Pancreas (tissue), 10 donors: Measurements from ENCODE around the gene TRIM25. TPM values are rescaled to one million over a fixed set of nuclear protein-coding genes. Genes with fewer than 3 reads are reported as not detected.
A peak's percentile ranks its signal among the peaks of the same experiment; 100 is the strongest.

Source experiments
- ATAC-seq, 4 donors: fragments of 200-7000 bp; cut with Tn5 transposase; one replicate each; pipeline versions ENCODE4 v1.8.0 to v1.9.1; 2020; ENCODE audit warnings: mild to moderate bottlenecking in 4 of 4, moderate library complexity in 4 of 4
- DNase-seq, 6 donors: peaks; one replicate each; pipeline ENCODE4 v3.0.0-alpha.2; 2020
- FAIRE-seq: peaks from 2 replicates; lab custom pipeline; 2012; peaks lifted over from hg19 to GRCh38; lab: Jason Lieb, UNC
- H3K27ac ChIP-seq, 4 donors: fragments of 200-600 bp; sonication (generic); 1 replicate in 3 of 4; 2 replicates in 1 of 4; pipeline versions ENCODE4 v1.5.0 to v1.8.0; 2020
- H3K27me3 ChIP-seq, 4 donors: fragments of 200-600 bp; one replicate each; pipeline ENCODE4 v1.8.0; 2021
- H3K36me3 ChIP-seq, 3 donors: fragments of 200-600 bp; sonication (generic) in 1 of 3; one replicate each; pipeline versions ENCODE4 v1.5.0 to v1.8.0; 2020 to 2021
- H3K4me1 ChIP-seq, 3 donors: fragments of 200-600 bp; one replicate each; pipeline ENCODE4 v1.8.0; 2021
- H3K4me3 ChIP-seq, 4 donors: fragments of 200-600 bp; sonication (generic) in 2 of 4; one replicate each; pipeline versions ENCODE4 v1.5.0 to v1.8.0; 2020 to 2021
- H3K9me3 ChIP-seq, 4 donors: fragments of 200-600 bp; one replicate each; pipeline ENCODE4 v1.8.0; 2021
- WGBS, 2 donors: extraction: QIAGEN DNeasy Blood & Tissue Kit; methylation state at CpG; one replicate each; pipeline ENCODE4 v1.1.7; 2013; 5-methylcytosine and 5-hydroxymethylcytosine counted together
- intact Hi-C, 3 donors: fragments of 100-400 bp; cut with DNase I; formaldehyde crosslinking; loops; one replicate each; pipeline versions ENCODE4 v1.11.1 to v1.14.2; 2022
- polyA plus RNA-seq, 2 donors: library from polyadenylated mRNA; stranded (reverse); fragments of 200-250 nt; gene quantifications; one replicate each; pipeline ENCODE4 v1.2.3, GENCODE V29; 2013
- total RNA-seq, 6 donors: library from RNA; stranded (reverse); fragmentation: NEBNext Ultra II Directional in 4 of 6; extraction: Animal tissue kit (Norgen Biotek cat#: 25700) in 4 of 6; gene quantifications; one replicate each; pipeline versions ENCODE4 v1.2.1 to v1.2.4, GENCODE V29; 2021 to 2023
- TF ChIP-seq, protein P1 (sequence below), 4 donors: fragments of 200-600 bp; sonication (generic) in 3 of 4; IDR thresholded peaks; one replicate each; pipeline versions ENCODE4 v1.5.0 to v1.8.0; 2021; ENCODE audit warnings: antibody characterized with exemption in 4 of 4
- donor health status: healthy with polysubstance abuse.
- donor health status: DM: no; HTN: no; CAD: no; lungs with moderate emphysema.
- donor health status: DM: no; HTN: no; CAD: no.
- donor health status: control.
- donor health status: control.
- donor health status: Bipolar disorder and iron deficiency.
- donor health status: DM: yes; HTN: yes; CAD: no.
- donor health status: DM: no; HTN: no; CAD: no.
- donor health status: DM: no; HTN: no; CAD: no.
- donor health status: DM: yes; HTN: yes; CAD: no.

TRIM25 gene
- total and polyA plus RNA-seq, 8 donors = 12.2 to 39.4 (median 20.1) TPM

DNA sequence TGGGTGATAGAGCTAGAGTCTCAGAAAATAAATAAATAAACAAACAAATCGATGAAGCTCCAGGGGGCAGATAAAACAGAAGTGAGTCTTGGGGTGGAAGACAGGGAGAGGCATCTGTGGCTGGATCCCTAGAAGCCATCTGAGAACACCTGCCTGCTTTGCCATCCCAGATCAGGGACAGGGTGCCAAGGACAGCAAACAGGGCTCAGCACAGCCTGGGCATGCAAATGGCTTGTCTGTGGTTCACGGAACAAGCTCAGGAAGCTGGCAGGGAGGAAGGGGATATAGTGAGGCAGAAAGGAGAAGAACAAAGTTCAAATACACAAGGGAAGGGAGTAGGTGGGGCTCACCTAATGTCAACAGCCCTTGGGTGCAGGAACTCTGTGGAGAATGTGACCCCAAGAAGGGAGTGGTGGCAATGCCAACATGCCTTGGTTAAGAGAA, 27.5 kb downstream of the TRIM25 start:
- 75% methylated on average over 2 of the region's 2 CpGs for WGBS, 2 donors
- peak in 1 of 4 donors; percentile 43 for ATAC-seq
- H3K27me3 ChIP-seq = no peaks in the 10 kb centered on the region

DNA sequence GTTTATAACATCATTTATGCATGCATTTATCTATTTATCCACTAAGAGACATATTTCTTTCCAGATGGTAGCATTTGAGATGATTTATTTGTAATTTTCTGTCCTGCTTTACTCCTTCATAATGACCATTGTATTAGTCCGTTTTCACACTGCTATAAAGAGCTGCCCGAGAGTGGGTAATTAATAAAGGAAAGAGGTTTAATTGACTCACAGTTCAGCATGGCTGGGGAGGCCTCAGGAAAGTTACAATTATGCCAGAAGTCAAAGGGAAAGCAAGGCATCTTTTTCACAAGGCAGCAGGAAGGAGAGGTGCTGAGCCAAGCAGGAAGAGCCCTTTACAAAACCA, 28.6 kb downstream of the TRIM25 start:
- Histone ChIP-seq H3K27me3 (no peaks in the 10 kb centered on the region), H3K4me1 (no peaks in the 10 kb centered on the region), H3K9me3 (no peaks in the 10 kb centered on the region), H3K36me3 (peaks cover 0 to 2% (median 0%) of the 10 kb centered on the region in 3 donors), H3K27ac (no peak overlapping the region), H3K4me3 (no peak overlapping the region)
- intact Hi-C loops = no loop called here
- TF ChIP-seq, protein P1, sequence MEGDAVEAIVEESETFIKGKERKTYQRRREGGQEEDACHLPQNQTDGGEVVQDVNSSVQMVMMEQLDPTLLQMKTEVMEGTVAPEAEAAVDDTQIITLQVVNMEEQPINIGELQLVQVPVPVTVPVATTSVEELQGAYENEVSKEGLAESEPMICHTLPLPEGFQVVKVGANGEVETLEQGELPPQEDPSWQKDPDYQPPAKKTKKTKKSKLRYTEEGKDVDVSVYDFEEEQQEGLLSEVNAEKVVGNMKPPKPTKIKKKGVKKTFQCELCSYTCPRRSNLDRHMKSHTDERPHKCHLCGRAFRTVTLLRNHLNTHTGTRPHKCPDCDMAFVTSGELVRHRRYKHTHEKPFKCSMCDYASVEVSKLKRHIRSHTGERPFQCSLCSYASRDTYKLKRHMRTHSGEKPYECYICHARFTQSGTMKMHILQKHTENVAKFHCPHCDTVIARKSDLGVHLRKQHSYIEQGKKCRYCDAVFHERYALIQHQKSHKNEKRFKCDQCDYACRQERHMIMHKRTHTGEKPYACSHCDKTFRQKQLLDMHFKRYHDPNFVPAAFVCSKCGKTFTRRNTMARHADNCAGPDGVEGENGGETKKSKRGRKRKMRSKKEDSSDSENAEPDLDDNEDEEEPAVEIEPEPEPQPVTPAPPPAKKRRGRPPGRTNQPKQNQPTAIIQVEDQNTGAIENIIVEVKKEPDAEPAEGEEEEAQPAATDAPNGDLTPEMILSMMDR (IDR thresholded peaks at IDR 0.05) = no peak
- WGBS, 2 donors = 65 to 71% methylated on average over 2 of the region's 2 CpGs
- FAIRE-seq = no peak
- no peak for DNase-seq
- ATAC-seq = no peak

More for the DNA sequence above, 27.5 kb downstream of the TRIM25 start:
- H3K27ac ChIP-seq = no peak overlapping the region
- H3K36me3 ChIP-seq = peaks cover 0 to 12% (median 6%) of the 10 kb centered on the region in 3 donors
- no peak overlapping the region for H3K4me3 ChIP-seq
- H3K9me3 ChIP-seq = no peaks in the 10 kb centered on the region
- no peak for FAIRE-seq
- H3K4me1 ChIP-seq = no peaks in the 10 kb centered on the region
- intact Hi-C loops = no loop called here
- no peak for DNase-seq
- TF ChIP-seq, protein P1 (IDR thresholded peaks at IDR 0.05) = no peak

DNA sequence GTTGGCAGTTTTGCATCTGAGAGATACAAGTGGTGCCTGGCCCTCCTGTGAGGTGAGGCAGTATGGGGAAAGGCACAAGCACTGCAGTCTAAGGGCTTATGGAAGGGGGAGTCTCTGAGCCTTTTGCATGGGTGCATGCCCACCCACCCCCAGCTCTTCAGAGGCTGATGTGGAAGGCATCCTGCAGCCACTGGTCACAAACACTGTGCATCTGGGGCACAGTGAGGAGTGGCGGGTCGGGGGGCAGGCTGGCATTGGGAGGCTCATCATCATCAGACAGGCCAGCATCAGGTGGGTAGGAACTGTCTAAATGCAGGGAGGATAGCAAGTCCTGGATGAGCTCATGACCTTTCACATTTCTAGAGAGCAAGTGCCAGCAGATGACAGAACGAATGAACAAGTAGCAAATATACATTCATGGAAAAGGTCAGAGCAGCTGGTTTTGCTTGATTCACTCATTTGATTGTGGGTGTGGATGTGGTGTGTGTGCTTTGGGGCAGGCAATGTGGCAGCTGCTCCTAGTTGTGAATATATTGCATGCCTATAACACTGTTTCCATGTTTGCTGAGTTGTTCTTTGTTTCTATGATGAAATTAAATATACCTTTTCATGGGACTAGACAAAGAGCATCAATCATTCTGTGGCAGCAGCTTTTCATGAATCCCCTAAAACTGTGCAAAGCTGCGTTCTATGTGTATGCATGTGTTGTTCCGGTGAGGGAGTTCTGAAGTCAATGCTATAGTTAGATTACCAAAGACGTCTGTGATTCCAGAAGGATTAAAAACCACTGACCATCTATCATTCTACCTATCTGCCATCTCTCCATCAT, 29.2 kb downstream of the TRIM25 start:
- FAIRE-seq = no peak
- WGBS, 2 donors = 81 to 86% methylated on average over 6 of the region's 6 CpGs
- TF ChIP-seq, protein P1 (IDR thresholded peaks at IDR 0.05) = no peak
- Histone ChIP-seq H3K4me1 (no peaks in the 10 kb centered on the region), H3K9me3 (no peaks in the 10 kb centered on the region), H3K36me3 (no peaks in the 10 kb centered on the region), H3K27me3 (no peaks in the 10 kb centered on the region), H3K27ac (no peak overlapping the region), H3K4me3 (no peak overlapping the region)
- intact Hi-C loops = no loop called here
- no peak for ATAC-seq
- DNase-seq = no peak

DNA sequence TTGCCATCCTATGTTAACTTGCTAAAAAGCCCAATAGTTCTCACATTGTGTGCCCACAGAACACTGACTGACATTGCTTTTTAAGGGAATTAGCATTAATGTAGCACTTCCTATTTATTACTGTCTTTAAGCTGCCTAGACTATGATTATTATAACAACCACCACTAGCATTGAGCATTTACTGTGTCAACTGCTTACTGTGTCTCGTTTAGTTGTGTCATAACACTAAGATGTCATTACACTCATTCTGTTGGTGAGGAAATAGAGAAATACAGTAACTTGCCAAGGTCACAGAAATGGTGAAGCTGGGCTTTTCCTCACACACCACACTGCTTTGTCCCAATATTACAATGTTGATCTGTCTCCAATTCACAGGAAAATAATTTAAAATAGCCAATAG, 30.2 kb downstream of the TRIM25 start:
- Histone ChIP-seq H3K9me3 (no peaks in the 10 kb centered on the region), H3K27me3 (no peaks in the 10 kb centered on the region), H3K4me1 (no peaks in the 10 kb centered on the region), H3K27ac (no peak overlapping the region), H3K36me3 (no peaks in the 10 kb centered on the region), H3K4me3 (no peak overlapping the region)
- ATAC-seq = no peak
- FAIRE-seq = no peak
- TF ChIP-seq, protein P1 (IDR thresholded peaks at IDR 0.05) = no peak
- WGBS, 2 donors = 31 to 33% methylated on average over 1 of the region's 1 CpG
- intact Hi-C loops = no loop called here
- DNase-seq = no peak

DNA sequence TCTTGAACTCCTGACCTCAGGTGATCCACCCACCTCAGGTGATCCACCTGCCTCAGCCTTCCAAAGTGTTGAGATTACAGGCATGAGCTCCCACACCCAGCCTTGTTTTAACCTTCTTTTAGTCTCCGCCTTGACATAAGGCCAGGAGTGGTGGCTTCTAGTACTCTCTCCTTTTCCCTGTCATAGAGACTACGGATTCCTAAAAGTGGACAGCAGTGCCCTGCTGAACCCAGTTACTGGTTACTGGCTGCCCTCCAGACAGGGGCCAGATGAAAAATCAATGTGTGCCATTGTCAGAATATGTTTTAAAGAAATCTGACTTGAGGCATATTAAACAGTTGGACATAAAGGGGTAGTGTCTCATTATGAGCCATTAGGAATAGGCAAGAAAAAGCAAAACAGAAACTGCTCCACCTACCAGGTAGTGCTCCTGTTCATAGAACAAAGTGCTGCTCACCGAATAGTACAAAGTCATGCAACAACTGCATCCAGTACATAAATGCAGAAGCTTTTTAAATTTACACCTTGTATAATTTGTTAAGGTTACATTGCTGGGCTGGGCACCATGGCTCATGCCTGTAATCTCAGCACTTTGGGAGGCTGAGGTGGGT, 32.1 kb downstream of the TRIM25 start:
- Histone ChIP-seq H3K36me3 (no peaks in the 10 kb centered on the region), H3K4me1 (no peaks in the 10 kb centered on the region), H3K27me3 (no peaks in the 10 kb centered on the region), H3K4me3 (no peak overlapping the region), H3K27ac (no peak overlapping the region), H3K9me3 (no peaks in the 10 kb centered on the region)
- TF ChIP-seq, protein P1 (IDR thresholded peaks at IDR 0.05) = no peak
- 78 to 81% methylated on average over 3 of the region's 3 CpGs for WGBS, 2 donors
- intact Hi-C loops = no loop called here
- ATAC-seq = no peak
- DNase-seq = no peak
- FAIRE-seq = no peak
